MM.1S (cell line): ENCODE data around the gene HCN1.
A peak's percentile ranks its signal among the peaks of the same experiment; 100 is the strongest.

Experiments used
- DNase-seq: peaks from one replicate; pipeline ENCODE4 v3.0.0-alpha.2; 2015
- H2AFZ ChIP-seq: fragments of 300-600 bp; sonication (generic); 2 replicates; pipeline ENCODE4 v1.6.0; 2016; ENCODE audit warnings: antibody characterized with exemption, low read length
- H3F3A ChIP-seq: fragments of 300-600 bp; sonication (generic); 2 replicates; pipeline ENCODE4 v1.6.1; 2016; ENCODE audit warnings: mild to moderate bottlenecking, antibody characterized with exemption, low read length, moderate library complexity, mixed read lengths; ENCODE audit not compliant: insufficient read depth
- H3K27ac ChIP-seq: fragments of 300-600 bp; sonication (generic); 2 replicates; pipeline ENCODE4 v1.5.1; 2016; ENCODE audit warnings: mild to moderate bottlenecking, low read length
- H3K27me3 ChIP-seq: fragments of 300-600 bp; sonication (generic); replicated peaks from 2 replicates; pipeline ENCODE4 v1.6.0; 2016; ENCODE audit warnings: low read length; ENCODE audit not compliant: insufficient read depth
- H3K36me3 ChIP-seq: fragments of 300-600 bp; sonication (generic); replicated peaks from 2 replicates; pipeline ENCODE4 v1.6.1; 2016; ENCODE audit warnings: mild to moderate bottlenecking, low read length, mixed read lengths; ENCODE audit not compliant: insufficient read depth
- H3K4me1 ChIP-seq: fragments of 300-600 bp; sonication (generic); 2 replicates; pipeline ENCODE4 v1.6.1; 2016; ENCODE audit warnings: low read length, mixed read lengths
- H3K4me2 ChIP-seq: fragments of 300-600 bp; sonication (generic); 2 replicates; pipeline ENCODE4 v1.6.0; 2016; ENCODE audit warnings: low read depth, low read length
- H3K4me3 ChIP-seq: fragments of 300-600 bp; sonication (generic); 2 replicates; pipeline ENCODE4 v1.5.1; 2016; ENCODE audit warnings: low read length, mixed read lengths
- H3K79me2 ChIP-seq: fragments of 300-600 bp; sonication (generic); 2 replicates; pipeline ENCODE4 v1.6.1; 2016; ENCODE audit warnings: mixed run types, low read length, mixed read lengths
- H3K9ac ChIP-seq: fragments of 300-600 bp; sonication (generic); 2 replicates; pipeline ENCODE4 v1.6.1; 2016; ENCODE audit warnings: low read length, mixed read lengths
- H3K9me2 ChIP-seq: fragments of 300-600 bp; sonication (generic); replicated peaks from 2 replicates; pipeline ENCODE4 v1.6.1; 2016; ENCODE audit warnings: mild to moderate bottlenecking, low read length, mixed read lengths; ENCODE audit not compliant: insufficient read depth
- H3K9me3 ChIP-seq: fragments of 300-600 bp; sonication (generic); replicated peaks from 2 replicates; pipeline ENCODE4 v1.6.1; 2016; ENCODE audit warnings: mild to moderate bottlenecking, low read length, mixed read lengths; ENCODE audit not compliant: insufficient read depth
- H4K20me1 ChIP-seq: fragments of 300-600 bp; sonication (generic); 2 replicates; pipeline ENCODE4 v1.6.1; 2016; ENCODE audit warnings: mild to moderate bottlenecking, low read length, moderate library complexity, mixed read lengths; ENCODE audit not compliant: insufficient read depth
- CTCF ChIP-seq: fragments of 300-600 bp; sonication (generic); IDR thresholded peaks from 2 replicates; pipeline ENCODE4 v1.5.1; 2016; ENCODE audit warnings: antibody characterized with exemption, low read length, mixed read lengths
- EZH2 ChIP-seq: fragments of 300-600 bp; sonication (generic); optimal IDR thresholded peaks from 2 replicates; pipeline ENCODE3; 2017; ENCODE audit warnings: low read depth, mild to moderate bottlenecking, antibody characterized with exemption, low read length, mixed read lengths
- EZH2phosphoT487 ChIP-seq: fragments of 300-600 bp; sonication (generic); IDR thresholded peaks from 2 replicates; pipeline ENCODE4 v1.6.1; 2018; ENCODE audit warnings: antibody characterized with exemption, low read length

Gene HCN1

GRCh38 chr5:45696206-45696836, at the start of gene HCN1:
TSS of gene HCN1 (minus strand) at chr5:45696380.
- no peaks in the 10 kb centered on the region for H3K36me3 ChIP-seq
- H2AFZ ChIP-seq: no peak within 1 kb of the TSS
- no peaks in the 10 kb centered on the region for H3K9me2 ChIP-seq
- H4K20me1 ChIP-seq: no peaks in the 10 kb centered on the region
- no peaks in the 10 kb centered on the region for H3K9me3 ChIP-seq
- no peaks in the 10 kb centered on the region for H3K79me2 ChIP-seq
- no peak within 1 kb of the TSS for H3K4me2 ChIP-seq
- DNase-seq: peak; percentile 16
- H3K9ac ChIP-seq: no peak within 1 kb of the TSS
- H3K4me1 ChIP-seq: no peaks in the 10 kb centered on the region
- TF ChIP-seq CTCF (0 out of 2 replicates have a peak, but pooled peaks have one; percentile 11), EZH2 (no peak), EZH2phosphoT487 (no peak)
- H3K27ac ChIP-seq: no peak within 1 kb of the TSS
- H3K27me3 ChIP-seq: no peaks in the 10 kb centered on the region
- no peak within 1 kb of the TSS for H3K4me3 ChIP-seq
- no peaks in the 10 kb centered on the region for H3F3A ChIP-seq

DNA sequence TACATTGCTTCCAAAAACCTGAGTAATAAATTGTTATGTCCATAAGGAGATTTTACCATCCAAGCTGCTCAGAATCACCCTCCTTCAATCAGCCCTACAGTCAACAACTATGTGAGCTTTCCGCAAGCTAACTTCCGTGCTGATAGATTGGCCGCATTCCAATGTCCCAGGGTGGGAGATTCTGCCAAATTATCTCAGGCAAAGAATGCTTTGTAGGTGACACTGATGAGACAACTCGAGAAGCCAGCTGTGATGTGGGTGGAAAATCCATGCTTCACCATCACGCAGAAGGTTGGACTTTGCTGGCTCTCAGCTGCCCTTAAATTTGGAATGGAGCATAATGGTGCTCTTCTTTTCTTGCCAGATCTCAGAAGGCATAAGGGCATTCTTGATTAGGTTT, 44.9 kb upstream of the HCN1 start:
- Histone ChIP-seq H3K9me2 (no peaks in the 10 kb centered on the region), H3F3A (no peaks in the 10 kb centered on the region), H3K79me2 (no peaks in the 10 kb centered on the region), H3K27ac (no peak overlapping the region), H3K9ac (no peak overlapping the region), H3K4me1 (no peaks in the 10 kb centered on the region), H3K27me3 (no peaks in the 10 kb centered on the region), H3K4me3 (no peak overlapping the region), H3K9me3 (no peaks in the 10 kb centered on the region), H3K36me3 (no peaks in the 10 kb centered on the region), H3K4me2 (no peak overlapping the region), H4K20me1 (no peaks in the 10 kb centered on the region), H2AFZ (no peak overlapping the region)
- DNase-seq: no peak
- no peak for TF ChIP-seq CTCF
- no peak for TF ChIP-seq EZH2
- no peak for TF ChIP-seq EZH2phosphoT487

GRCh38 chr5:45737153-45737552, 41.0 kb upstream of the HCN1 start:
- H3K27me3 ChIP-seq: no peaks in the 10 kb centered on the region
- no peak overlapping the region for H2AFZ ChIP-seq
- DNase-seq: no peak
- no peaks in the 10 kb centered on the region for H3K79me2 ChIP-seq
- no peaks in the 10 kb centered on the region for H4K20me1 ChIP-seq
- H3K27ac ChIP-seq: no peak overlapping the region
- no peak overlapping the region for H3K9ac ChIP-seq
- no peaks in the 10 kb centered on the region for H3K9me3 ChIP-seq
- no peaks in the 10 kb centered on the region for H3K4me1 ChIP-seq
- TF ChIP-seq CTCF: no peak
- TF ChIP-seq EZH2: no peak
- TF ChIP-seq EZH2phosphoT487: no peak
- H3K4me2 ChIP-seq: no peak overlapping the region
- H3K36me3 ChIP-seq: no peaks in the 10 kb centered on the region
- no peaks in the 10 kb centered on the region for H3K9me2 ChIP-seq
- H3F3A ChIP-seq: no peaks in the 10 kb centered on the region
- no peak overlapping the region for H3K4me3 ChIP-seq
